Colonic mucosa (tissue), 4 donors: ENCODE data around the gene HERPUD1. TPM values are rescaled to one million over a fixed set of nuclear protein-coding genes. Genes with fewer than 3 reads are reported as not detected.

Experiments
- DNase-seq: peaks from one replicate; pipeline ENCODE4 v3.0.0-alpha.2; 2020
- H3K27ac ChIP-seq: fragments of 200-600 bp; one replicate; pipeline ENCODE4 v1.8.0; 2021
- H3K27me3 ChIP-seq: fragments of 200-600 bp; one replicate; pipeline ENCODE4 v1.8.0; 2021
- H3K36me3 ChIP-seq: fragments of 200-600 bp; one replicate; pipeline ENCODE4 v1.8.0; 2021
- H3K4me1 ChIP-seq: fragments of 200-600 bp; one replicate; pipeline ENCODE4 v1.8.0; 2021; ENCODE audit warnings: mild to moderate bottlenecking
- H3K4me3 ChIP-seq: fragments of 200-600 bp; one replicate; pipeline ENCODE4 v1.8.0; 2021
- H3K9ac ChIP-seq, 2 donors: one replicate each; pipeline ENCODE4 v1.7.0; 2013; ENCODE audit warnings: control low read depth in 2 of 2, low read depth in 2 of 2, low read length in 2 of 2
- H3K9me3 ChIP-seq: fragments of 200-600 bp; one replicate; pipeline ENCODE4 v1.8.0; 2021
- CTCF ChIP-seq: fragments of 200-600 bp; IDR thresholded peaks from one replicate; pipeline ENCODE4 v1.8.0; 2022; ENCODE audit warnings: antibody characterized with exemption, mild to moderate bottlenecking
- intact Hi-C: fragments of 100-400 bp; cut with DNase I; formaldehyde crosslinking; loops from one replicate; pipeline ENCODE4 v1.14.1; 2022
- total RNA-seq, 2 donors: library from RNA; stranded (reverse); fragmentation: NEBNext Ultra II Directional in 1 of 2; extraction: Animal tissue kit (Norgen Biotek cat#: 25700) in 1 of 2; gene quantifications; one replicate each; pipeline ENCODE4 v1.2.1, GENCODE V29; 2021
- donor health status: healthy.
- donor health status: DM: no; HTN: no; CAD: no.
- donor health status: DM: no; HTN: no; CAD: no.

The HERPUD1 gene
- total RNA-seq, 2 donors from 2014 or later = 130 to 194 TPM

- Histone ChIP-seq H3K9ac (no peak overlapping the region), H3K36me3 (no peaks in the 10 kb centered on the region), H3K4me1 (peaks cover 22% of the 10 kb centered on the region), H3K27ac (no peak overlapping the region), H3K4me3 (no peak overlapping the region), H3K9me3 (no peaks in the 10 kb centered on the region), H3K27me3 (no peaks in the 10 kb centered on the region)
- no peak for TF ChIP-seq CTCF
- intact Hi-C loops = no loop called here
- DNase-seq = no peak
These were observed 49.9 kb downstream of the HERPUD1 start for GRCh38 chr16:56981729-56982271.

- intact Hi-C loops = no loop called here
- TF ChIP-seq CTCF = no peak
- no peaks in the 10 kb centered on the region for H3K36me3 ChIP-seq
- H3K9me3 ChIP-seq = no peaks in the 10 kb centered on the region
- no peak overlapping the region for H3K4me3 ChIP-seq
- H3K27ac ChIP-seq = peak overlapping the region; percentile 69
- H3K9ac ChIP-seq = no peak overlapping the region
- H3K4me1 ChIP-seq = peaks cover 23% of the 10 kb centered on the region
- no peaks in the 10 kb centered on the region for H3K27me3 ChIP-seq
- DNase-seq = no peak
These were observed 50.8 kb downstream of the HERPUD1 start for GRCh38 chr16:56982695-56983094.

- peaks cover 29% of the 10 kb centered on the region for H3K4me1 ChIP-seq
- no peak for TF ChIP-seq CTCF
- H3K36me3 ChIP-seq = no peaks in the 10 kb centered on the region
- H3K27me3 ChIP-seq = no peaks in the 10 kb centered on the region
- H3K9me3 ChIP-seq = no peaks in the 10 kb centered on the region
- peak overlapping the region; percentile 69 for H3K27ac ChIP-seq
- intact Hi-C loops = no loop called here
- peak; percentile 82 for DNase-seq
- no peak overlapping the region for H3K4me3 ChIP-seq
- peak overlapping the region; percentile 18 to 30 for H3K9ac ChIP-seq
These were observed 51.3 kb downstream of the HERPUD1 start for GRCh38 chr16:56983211-56983751.

- peaks cover 34% of the 10 kb centered on the region for H3K4me1 ChIP-seq
- peak overlapping the region; percentile 69 for H3K27ac ChIP-seq
- no peak for DNase-seq
- H3K4me3 ChIP-seq = no peak overlapping the region
- peak overlapping the region in 1 of 2 donors; percentile 29 for H3K9ac ChIP-seq
- no peak for TF ChIP-seq CTCF
- intact Hi-C loops = no loop called here
- no peaks in the 10 kb centered on the region for H3K27me3 ChIP-seq
- no peaks in the 10 kb centered on the region for H3K9me3 ChIP-seq
- no peaks in the 10 kb centered on the region for H3K36me3 ChIP-seq
These were observed 52.7 kb downstream of the HERPUD1 start for GRCh38 chr16:56984639-56985038.

GRCh38 chr16:56985288-56985961, 53.5 kb downstream of the HERPUD1 start:
- no peaks in the 10 kb centered on the region for H3K27me3 ChIP-seq
- peak overlapping the region; percentile 64 for H3K27ac ChIP-seq
- no peaks in the 10 kb centered on the region for H3K36me3 ChIP-seq
- DNase-seq = peak; percentile 76
- peaks cover 34% of the 10 kb centered on the region for H3K4me1 ChIP-seq
- TF ChIP-seq CTCF = no peak
- H3K9ac ChIP-seq = peak overlapping the region in 1 of 2 donors; percentile 49
- H3K9me3 ChIP-seq = no peaks in the 10 kb centered on the region
- intact Hi-C loops = no loop called here
- no peak overlapping the region for H3K4me3 ChIP-seq
